B cell (primary cell): ENCODE measurements around the gene APOL5.

Experiments
- EZH2 ChIP-seq: IDR thresholded peaks from 2 replicates; pipeline ENCODE4 v1.6.1; 2012; ENCODE audit warnings: borderline replicate concordance, low read depth, mild to moderate bottlenecking, moderate library complexity, low read length; ENCODE audit not compliant: insufficient read depth, poor library complexity, severe bottlenecking
- TF ChIP-seq, protein P1 (sequence below): fragments of 200-600 bp; IDR thresholded peaks from one replicate; pipeline ENCODE4 v1.8.0; 2022; ENCODE audit warnings: antibody characterized with exemption, mild to moderate bottlenecking

- TF ChIP-seq, protein P1, sequence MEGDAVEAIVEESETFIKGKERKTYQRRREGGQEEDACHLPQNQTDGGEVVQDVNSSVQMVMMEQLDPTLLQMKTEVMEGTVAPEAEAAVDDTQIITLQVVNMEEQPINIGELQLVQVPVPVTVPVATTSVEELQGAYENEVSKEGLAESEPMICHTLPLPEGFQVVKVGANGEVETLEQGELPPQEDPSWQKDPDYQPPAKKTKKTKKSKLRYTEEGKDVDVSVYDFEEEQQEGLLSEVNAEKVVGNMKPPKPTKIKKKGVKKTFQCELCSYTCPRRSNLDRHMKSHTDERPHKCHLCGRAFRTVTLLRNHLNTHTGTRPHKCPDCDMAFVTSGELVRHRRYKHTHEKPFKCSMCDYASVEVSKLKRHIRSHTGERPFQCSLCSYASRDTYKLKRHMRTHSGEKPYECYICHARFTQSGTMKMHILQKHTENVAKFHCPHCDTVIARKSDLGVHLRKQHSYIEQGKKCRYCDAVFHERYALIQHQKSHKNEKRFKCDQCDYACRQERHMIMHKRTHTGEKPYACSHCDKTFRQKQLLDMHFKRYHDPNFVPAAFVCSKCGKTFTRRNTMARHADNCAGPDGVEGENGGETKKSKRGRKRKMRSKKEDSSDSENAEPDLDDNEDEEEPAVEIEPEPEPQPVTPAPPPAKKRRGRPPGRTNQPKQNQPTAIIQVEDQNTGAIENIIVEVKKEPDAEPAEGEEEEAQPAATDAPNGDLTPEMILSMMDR, result no peak
- TF ChIP-seq EZH2, result no peak
Observed at GRCh38 chr22:35712672-35713071, 5.0 kb upstream of the APOL5 start.
